Thyroid gland (tissue), 4 donors: ENCODE results near the gene NCBP3.

Experiments
- POLR2A ChIP-seq, 2 donors: fragments of 450-650 bp; IDR thresholded peaks; one replicate each; pipeline ENCODE4 v1.6.1; 2017; ENCODE audit warnings: antibody characterized with exemption in 2 of 2, mild to moderate bottlenecking in 2 of 2, moderate library complexity in 1 of 2
- TF ChIP-seq, protein P1 (sequence below), 6 experiments: fragments of 200-600 bp in 3 of 6; fragments of 450-650 bp in 3 of 6; sonication (generic) in 3 of 6; IDR thresholded peaks; one replicate each; pipeline ENCODE4 v1.5.1; 2016 to 2019; ENCODE audit warnings: antibody characterized with exemption in 6 of 6, mild to moderate bottlenecking in 2 of 6, inconsistent platforms in 1 of 6, moderate library complexity in 1 of 6

DNA sequence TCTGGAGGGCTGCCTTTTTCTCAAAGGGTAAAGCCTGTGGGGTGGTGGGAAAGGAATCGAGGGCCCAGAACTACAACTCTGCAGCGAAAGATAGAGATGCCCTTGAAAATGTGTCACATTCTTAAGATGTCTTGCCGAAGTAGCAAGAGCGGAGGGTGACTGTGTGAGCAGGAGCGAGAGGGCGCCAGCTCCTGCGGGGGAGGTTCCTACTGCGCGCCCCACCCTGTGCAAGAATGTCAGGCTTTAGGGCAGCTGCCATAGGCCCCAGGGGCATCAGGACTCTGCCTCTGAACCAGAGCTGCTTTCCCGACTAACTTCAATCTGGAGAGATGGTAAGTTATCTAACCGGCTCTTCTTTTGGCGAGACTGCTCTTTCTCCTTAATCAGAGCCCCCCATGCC lies 33.3 kb downstream of the NCBP3 start:
- TF ChIP-seq, protein P1, sequence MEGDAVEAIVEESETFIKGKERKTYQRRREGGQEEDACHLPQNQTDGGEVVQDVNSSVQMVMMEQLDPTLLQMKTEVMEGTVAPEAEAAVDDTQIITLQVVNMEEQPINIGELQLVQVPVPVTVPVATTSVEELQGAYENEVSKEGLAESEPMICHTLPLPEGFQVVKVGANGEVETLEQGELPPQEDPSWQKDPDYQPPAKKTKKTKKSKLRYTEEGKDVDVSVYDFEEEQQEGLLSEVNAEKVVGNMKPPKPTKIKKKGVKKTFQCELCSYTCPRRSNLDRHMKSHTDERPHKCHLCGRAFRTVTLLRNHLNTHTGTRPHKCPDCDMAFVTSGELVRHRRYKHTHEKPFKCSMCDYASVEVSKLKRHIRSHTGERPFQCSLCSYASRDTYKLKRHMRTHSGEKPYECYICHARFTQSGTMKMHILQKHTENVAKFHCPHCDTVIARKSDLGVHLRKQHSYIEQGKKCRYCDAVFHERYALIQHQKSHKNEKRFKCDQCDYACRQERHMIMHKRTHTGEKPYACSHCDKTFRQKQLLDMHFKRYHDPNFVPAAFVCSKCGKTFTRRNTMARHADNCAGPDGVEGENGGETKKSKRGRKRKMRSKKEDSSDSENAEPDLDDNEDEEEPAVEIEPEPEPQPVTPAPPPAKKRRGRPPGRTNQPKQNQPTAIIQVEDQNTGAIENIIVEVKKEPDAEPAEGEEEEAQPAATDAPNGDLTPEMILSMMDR (IDR thresholded peaks at IDR 0.05) = no peak
- no peak for TF ChIP-seq POLR2A (IDR thresholded peaks at IDR 0.05)
